Smooth muscle cell (in vitro differentiated cells): ENCODE measurements around the gene CSNK2A2. TPM values are rescaled to one million over a fixed set of nuclear protein-coding genes. Genes with fewer than 3 reads are reported as not detected.

Experiments used
- DNase-seq: peaks from one replicate; lab custom pipeline; 2025; ENCODE audit not compliant: unreplicated experiment; lab: John Stamatoyannopoulos, UW
- H2AFZ ChIP-seq: fragments of 200-600 bp; sonication (generic); 2 replicates; pipeline ENCODE4 v1.6.0; 2016; ENCODE audit warnings: antibody characterized with exemption, low read depth, mild to moderate bottlenecking
- H3F3A ChIP-seq: fragments of 200-600 bp; sonication (generic); 2 replicates; pipeline ENCODE4 v1.6.0; 2017; ENCODE audit warnings: antibody characterized with exemption, low read depth
- H3K27ac ChIP-seq: fragments of 200-600 bp; sonication (generic); 2 replicates; pipeline ENCODE4 v1.5.1; 2016; ENCODE audit warnings: low read depth, mild to moderate bottlenecking
- H3K27me3 ChIP-seq: fragments of 200-600 bp; sonication (generic); 2 replicates; pipeline ENCODE4 v1.6.1; 2016; ENCODE audit warnings: low read depth, mild to moderate bottlenecking
- H3K36me3 ChIP-seq: fragments of 200-600 bp; sonication (generic); 2 replicates; pipeline ENCODE4 v1.5.1; 2016; ENCODE audit warnings: low read depth
- H3K4me1 ChIP-seq: fragments of 200-600 bp; sonication (generic); 2 replicates; pipeline ENCODE4 v1.5.1; 2016; ENCODE audit warnings: low read depth
- H3K4me2 ChIP-seq: fragments of 200-600 bp; sonication (generic); 2 replicates; pipeline ENCODE4 v1.6.0; 2016; ENCODE audit warnings: mild to moderate bottlenecking
- H3K4me3 ChIP-seq: fragments of 200-600 bp; sonication (generic); 2 replicates; pipeline ENCODE4 v1.5.1; 2016; ENCODE audit warnings: mild to moderate bottlenecking
- H3K79me2 ChIP-seq: fragments of 200-600 bp; sonication (generic); 2 replicates; pipeline ENCODE4 v1.6.0; 2016; ENCODE audit warnings: low read depth, mild to moderate bottlenecking
- H3K9ac ChIP-seq: fragments of 200-600 bp; sonication (generic); 2 replicates; pipeline ENCODE4 v1.6.0; 2016; ENCODE audit warnings: low read depth
- H3K9me3 ChIP-seq: fragments of 200-600 bp; sonication (generic); replicated peaks from 2 replicates; pipeline ENCODE4 v1.5.1; 2016; ENCODE audit warnings: low read depth
- H4K20me1 ChIP-seq: fragments of 200-600 bp; sonication (generic); 2 replicates; pipeline ENCODE4 v1.6.0; 2016; ENCODE audit warnings: low read depth
- WGBS: methylation state at CpG from one replicate; pipeline ENCODE4 v1.1.7; 2016; ENCODE audit warnings: low lambda C conversion rate; 5-methylcytosine and 5-hydroxymethylcytosine counted together
- polyA plus RNA-seq: library from polyadenylated mRNA; unstranded; fragments of >200 nt; fragmentation: Nextera tagmentation; extraction: Ambion mirVana; gene quantifications from 2 replicates; pipeline ENCODE4 v1.2.1, GENCODE V29; 2016
- total RNA-seq: library from RNA; depleted of rRNA; stranded (reverse); fragments of >200 nt; gene quantifications from 2 replicates; pipeline ENCODE4 v1.2.3, GENCODE V29; 2014
- TF ChIP-seq, protein P1 (sequence below): fragments of 200-600 bp; sonication (generic); IDR thresholded peaks from 2 replicates; pipeline ENCODE4 v1.5.1; 2017; ENCODE audit warnings: borderline replicate concordance, mild to moderate bottlenecking, antibody characterized with exemption; ENCODE audit not compliant: insufficient read depth, poor library complexity, severe bottlenecking

Gene CSNK2A2
- total and polyA plus RNA-seq, 2 experiments from 2014 or later: 16.5 to 26.3 TPM

DNA sequence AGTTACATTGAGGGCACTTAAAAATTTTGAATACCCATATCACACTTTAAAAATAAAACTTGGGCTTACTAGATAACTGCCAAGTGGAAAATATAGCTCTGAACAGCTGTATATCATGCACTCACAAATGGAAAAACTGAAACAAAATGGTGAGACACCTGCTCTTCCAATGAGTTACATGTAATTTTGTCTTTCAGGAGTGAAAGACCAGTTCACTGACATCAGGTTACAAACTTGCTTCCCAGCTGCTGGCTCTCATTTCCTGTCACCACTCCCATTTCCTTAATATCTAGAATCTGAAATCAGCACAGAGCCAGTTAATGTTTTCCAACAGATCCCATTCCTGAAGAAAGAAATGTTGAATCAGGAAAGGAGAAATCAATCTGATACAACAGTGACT lies 10.8 kb downstream of the CSNK2A2 start:
- Histone ChIP-seq H3K27ac (no peak overlapping the region), H4K20me1 (peaks cover 32% of the 10 kb centered on the region), H3K9ac (no peak overlapping the region), H2AFZ (no peak overlapping the region), H3F3A (no peaks in the 10 kb centered on the region), H3K4me2 (no peak overlapping the region), H3K4me1 (no peaks in the 10 kb centered on the region), H3K36me3 (peaks cover 43% of the 10 kb centered on the region), H3K79me2 (peaks cover 20% of the 10 kb centered on the region), H3K9me3 (no peaks in the 10 kb centered on the region), H3K27me3 (no peaks in the 10 kb centered on the region), H3K4me3 (no peak overlapping the region)
- DNase-seq: no peak
- TF ChIP-seq, protein P1, sequence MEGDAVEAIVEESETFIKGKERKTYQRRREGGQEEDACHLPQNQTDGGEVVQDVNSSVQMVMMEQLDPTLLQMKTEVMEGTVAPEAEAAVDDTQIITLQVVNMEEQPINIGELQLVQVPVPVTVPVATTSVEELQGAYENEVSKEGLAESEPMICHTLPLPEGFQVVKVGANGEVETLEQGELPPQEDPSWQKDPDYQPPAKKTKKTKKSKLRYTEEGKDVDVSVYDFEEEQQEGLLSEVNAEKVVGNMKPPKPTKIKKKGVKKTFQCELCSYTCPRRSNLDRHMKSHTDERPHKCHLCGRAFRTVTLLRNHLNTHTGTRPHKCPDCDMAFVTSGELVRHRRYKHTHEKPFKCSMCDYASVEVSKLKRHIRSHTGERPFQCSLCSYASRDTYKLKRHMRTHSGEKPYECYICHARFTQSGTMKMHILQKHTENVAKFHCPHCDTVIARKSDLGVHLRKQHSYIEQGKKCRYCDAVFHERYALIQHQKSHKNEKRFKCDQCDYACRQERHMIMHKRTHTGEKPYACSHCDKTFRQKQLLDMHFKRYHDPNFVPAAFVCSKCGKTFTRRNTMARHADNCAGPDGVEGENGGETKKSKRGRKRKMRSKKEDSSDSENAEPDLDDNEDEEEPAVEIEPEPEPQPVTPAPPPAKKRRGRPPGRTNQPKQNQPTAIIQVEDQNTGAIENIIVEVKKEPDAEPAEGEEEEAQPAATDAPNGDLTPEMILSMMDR: no peak

DNA sequence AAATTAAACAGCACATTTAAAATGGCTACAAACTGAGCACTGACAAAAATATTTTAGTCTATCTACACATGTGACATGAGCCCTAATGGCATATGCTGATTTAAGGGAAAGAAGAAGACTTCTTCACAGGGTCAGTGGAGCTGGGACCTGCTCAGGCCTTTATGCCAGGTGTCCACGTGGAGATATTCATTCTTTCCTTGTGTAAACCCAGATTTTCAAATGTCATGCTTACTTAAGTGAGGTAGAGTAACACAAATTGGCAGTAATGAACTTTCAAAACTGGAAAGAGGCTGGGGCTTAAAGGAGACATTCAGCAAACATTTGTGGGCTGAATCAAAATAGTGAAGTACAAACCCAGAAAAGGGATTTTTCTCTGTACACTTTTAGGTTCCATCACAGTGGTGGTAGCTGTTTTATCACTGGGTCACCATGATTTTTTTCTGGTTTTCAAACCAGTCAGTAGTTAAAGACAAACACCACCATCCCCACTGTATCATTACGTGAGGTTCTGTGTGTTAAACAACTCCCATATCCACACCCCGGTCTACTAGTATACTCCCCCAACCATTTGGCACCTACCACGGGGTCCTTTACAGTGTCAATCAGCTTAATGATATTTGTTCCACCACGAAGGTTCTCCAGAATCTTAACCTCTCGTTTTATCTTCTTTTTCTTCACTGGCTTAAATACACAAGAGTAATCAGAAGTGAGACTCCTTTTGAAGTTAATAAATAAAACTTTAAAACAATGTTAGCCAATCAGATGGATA lies 11.5 kb downstream of the CSNK2A2 start:
- Histone ChIP-seq H4K20me1 (peaks cover 32% of the 10 kb centered on the region), H3K4me2 (no peak overlapping the region), H3K27me3 (no peaks in the 10 kb centered on the region), H3K9me3 (no peaks in the 10 kb centered on the region), H2AFZ (no peak overlapping the region), H3K4me1 (no peaks in the 10 kb centered on the region), H3K9ac (no peak overlapping the region), H3K36me3 (peaks cover 49% of the 10 kb centered on the region), H3K79me2 (peaks cover 16% of the 10 kb centered on the region), H3K27ac (no peak overlapping the region), H3F3A (no peaks in the 10 kb centered on the region), H3K4me3 (no peak overlapping the region)
- DNase-seq: no peak
- TF ChIP-seq, protein P1: no peak
- 97% methylated on average over 6 of the region's 6 CpGs for WGBS

DNA sequence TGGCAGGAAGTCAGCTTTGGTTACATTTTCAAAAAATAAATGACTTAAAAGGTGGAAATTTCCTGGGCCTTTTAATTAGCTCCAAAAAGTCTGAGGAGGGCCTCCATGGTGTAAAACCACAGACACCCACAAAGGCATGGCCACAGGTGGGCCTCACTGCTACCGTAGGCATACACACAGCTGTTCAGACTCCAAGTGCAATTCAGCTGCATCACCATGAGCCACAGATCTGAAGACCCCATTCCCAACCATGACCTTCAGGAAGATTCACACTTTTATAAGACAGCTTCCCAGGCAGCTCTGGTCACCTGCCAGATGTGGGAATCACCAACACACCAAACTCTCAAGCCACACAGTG lies 20.6 kb downstream of the CSNK2A2 start:
- H3K79me2 ChIP-seq: peaks cover 10% of the 10 kb centered on the region

More for the DNA sequence above, 20.6 kb downstream of the CSNK2A2 start:
- Histone ChIP-seq H3K9ac (no peak overlapping the region), H3K4me2 (no peak overlapping the region), H3F3A (no peaks in the 10 kb centered on the region), H3K27me3 (no peaks in the 10 kb centered on the region), H4K20me1 (peaks cover 37% of the 10 kb centered on the region), H3K27ac (no peak overlapping the region), H2AFZ (no peak overlapping the region), H3K4me1 (no peaks in the 10 kb centered on the region), H3K36me3 (peaks cover 6% of the 10 kb centered on the region), H3K4me3 (no peak overlapping the region), H3K9me3 (no peaks in the 10 kb centered on the region)
- TF ChIP-seq, protein P1: no peak
- WGBS: 96% methylated on average over 1 of the region's 1 CpG
- DNase-seq: no peak
